Neural cell (in vitro differentiated cells): ENCODE data around the gene HOXA3.

Source experiments
- CTCF ChIP-seq: fragments of 450-650 bp; IDR thresholded peaks from 2 replicates; pipeline ENCODE4 v1.5.1; 2014; ENCODE audit warnings: antibody characterized with exemption, mild to moderate bottlenecking, moderate library complexity; ENCODE audit not compliant: poor library complexity, severe bottlenecking
- EZH2 ChIP-seq: fragments of 200-600, 300-800 bp; shearing (Covaris generic), sonication (generic); IDR thresholded peaks from 2 replicates; pipeline ENCODE4 v1.6.1; 2014; ENCODE audit warnings: antibody characterized with exemption, low read length, borderline replicate concordance, mild to moderate bottlenecking; ENCODE audit not compliant: insufficient read depth, poor library complexity, severe bottlenecking
- POLR2AphosphoS5 ChIP-seq: IDR thresholded peaks from 2 replicates; pipeline ENCODE4 v1.6.1; 2012
- SMC3 ChIP-seq: fragments of 450-650 bp; conservative IDR thresholded peaks from 2 replicates; pipeline ENCODE4 v1.6.1; 2014; ENCODE audit warnings: antibody characterized with exemption, mild to moderate bottlenecking, moderate library complexity; ENCODE audit not compliant: poor library complexity
- TAF1 ChIP-seq: IDR thresholded peaks from 2 replicates; pipeline ENCODE4 v1.6.1; 2012; ENCODE audit warnings: low read depth

GRCh38 chr7:27151341-27151930 is 947 bp downstream of the HOXA3 start:
- TF ChIP-seq CTCF (no peak), POLR2AphosphoS5 (no peak), EZH2 (peak; percentile 18), TAF1 (no peak), SMC3 (no peak)
